ENCODE results near the gene ABCG4.

GRCh38 chr11:119112314-119113020 lies 36.4 kb upstream of the ABCG4 start:
- TF ChIP-seq POLR2A (IDR thresholded peaks at IDR 0.05) (no peak), CTCF (IDR thresholded peaks at IDR 0.05) (no peak), POLR2AphosphoS5 (IDR thresholded peaks at IDR 0.05) (no peak), EP300 (IDR thresholded peaks at IDR 0.05; ENCODE audit: low read depth) (no peak)
